GM18868 (cell line): ENCODE results near the gene NXPH2.
A peak's percentile ranks its signal among the peaks of the same experiment; 100 is the strongest.

Experiments
- ATAC-seq: cut with Tn5 transposase; IDR thresholded peaks from one replicate; pipeline ENCODE4 v1.9.1; 2021; ENCODE audit warnings: mild to moderate bottlenecking, moderate library complexity; ENCODE audit not compliant: unreplicated experiment

NXPH2 gene

DNA sequence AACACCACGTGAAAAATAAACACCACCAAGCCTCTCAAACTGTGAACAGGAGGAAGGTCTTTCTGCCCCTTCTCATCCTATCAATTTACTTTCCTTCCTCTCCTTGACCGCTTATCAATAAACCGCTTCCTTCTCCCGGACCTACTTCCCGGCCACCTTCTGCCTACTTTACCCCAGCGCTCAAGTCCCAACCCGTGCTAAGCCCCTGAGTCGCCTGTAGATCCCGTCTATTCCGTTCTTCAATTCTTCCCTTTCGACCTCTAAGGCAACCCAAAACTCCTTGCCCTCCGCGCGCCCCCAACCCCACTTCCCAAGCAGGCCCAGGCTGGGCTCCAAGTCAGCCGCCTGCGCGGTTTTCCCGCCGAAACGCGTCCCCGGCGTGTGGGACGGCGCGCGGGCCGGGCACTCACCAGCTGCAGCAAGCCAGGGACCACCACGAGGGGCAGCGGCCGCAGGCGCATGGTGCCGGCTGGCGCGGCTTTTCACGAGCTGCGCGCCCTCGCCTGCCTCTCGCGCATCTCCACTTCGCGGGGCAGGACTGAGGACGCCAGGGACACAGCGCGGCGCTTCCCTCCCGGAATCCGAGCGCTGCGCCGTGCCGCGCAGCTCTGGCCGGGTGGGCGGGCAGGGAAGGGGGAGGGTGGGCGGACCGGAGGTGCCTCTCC is at the start of gene NXPH2:
TSS of gene NXPH2 (minus strand) at position 610 of the 665 bp plus-strand sequence. CDS start at position 461, 149 bp downstream.
- ATAC-seq = no peak

DNA sequence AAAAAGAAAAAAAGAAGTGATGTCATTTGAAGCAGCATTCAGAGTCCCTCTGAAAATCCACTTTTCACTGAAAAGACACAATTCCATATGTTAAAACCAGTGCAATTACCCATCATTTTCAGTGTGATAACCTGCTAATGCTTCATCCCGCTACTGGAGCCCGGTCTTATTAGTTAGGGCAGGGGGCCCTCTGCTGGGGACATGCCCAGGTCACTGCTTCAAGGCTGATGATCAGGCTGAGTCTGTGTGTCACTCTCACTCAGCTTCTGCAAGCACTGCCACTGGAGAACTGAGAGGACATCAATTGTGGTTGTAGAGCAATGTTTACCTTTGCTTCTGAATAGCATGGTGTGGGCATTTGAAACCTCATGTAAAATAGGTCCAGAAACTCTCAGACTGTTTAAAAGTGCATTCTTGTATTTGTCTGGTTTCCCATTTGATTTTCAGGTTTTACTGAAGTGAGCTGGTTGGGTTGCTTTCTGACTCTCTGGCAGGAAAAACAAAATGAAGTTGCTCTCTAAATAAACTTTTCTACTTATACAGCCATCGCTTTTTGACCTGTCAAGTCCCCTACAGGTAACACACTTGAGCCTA is 49.2 kb upstream of the NXPH2 start:
- ATAC-seq = peak; percentile 90

- peak; percentile 51 for ATAC-seq
Observed at GRCh38 chr2:138827426-138828054, 47.4 kb upstream of the NXPH2 start.

DNA sequence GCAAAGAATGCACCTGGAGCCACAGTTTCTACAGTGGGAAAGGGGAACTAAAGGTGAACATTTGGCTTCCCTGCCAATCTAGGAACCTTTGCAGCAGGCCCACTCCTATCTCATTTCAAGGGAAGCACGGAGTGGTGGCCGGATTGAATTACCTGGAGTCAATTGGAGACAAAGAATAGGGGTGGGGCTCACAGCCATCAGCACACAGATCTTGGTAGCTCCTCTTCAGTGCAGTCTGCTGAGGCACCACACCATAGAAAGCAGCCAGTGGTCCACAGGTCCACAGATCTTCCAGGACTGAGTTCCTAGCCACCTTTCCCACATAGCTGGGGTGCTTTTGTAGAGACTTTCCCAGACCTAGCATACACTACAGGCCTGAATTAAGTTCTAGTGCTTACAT is 43.5 kb upstream of the NXPH2 start:
- no peak for ATAC-seq

- ATAC-seq = no peak
Observed at GRCh38 chr2:138819964-138820363, 39.8 kb upstream of the NXPH2 start.

- ATAC-seq = no peak
Observed at GRCh38 chr2:138818556-138818955, 38.4 kb upstream of the NXPH2 start.

DNA sequence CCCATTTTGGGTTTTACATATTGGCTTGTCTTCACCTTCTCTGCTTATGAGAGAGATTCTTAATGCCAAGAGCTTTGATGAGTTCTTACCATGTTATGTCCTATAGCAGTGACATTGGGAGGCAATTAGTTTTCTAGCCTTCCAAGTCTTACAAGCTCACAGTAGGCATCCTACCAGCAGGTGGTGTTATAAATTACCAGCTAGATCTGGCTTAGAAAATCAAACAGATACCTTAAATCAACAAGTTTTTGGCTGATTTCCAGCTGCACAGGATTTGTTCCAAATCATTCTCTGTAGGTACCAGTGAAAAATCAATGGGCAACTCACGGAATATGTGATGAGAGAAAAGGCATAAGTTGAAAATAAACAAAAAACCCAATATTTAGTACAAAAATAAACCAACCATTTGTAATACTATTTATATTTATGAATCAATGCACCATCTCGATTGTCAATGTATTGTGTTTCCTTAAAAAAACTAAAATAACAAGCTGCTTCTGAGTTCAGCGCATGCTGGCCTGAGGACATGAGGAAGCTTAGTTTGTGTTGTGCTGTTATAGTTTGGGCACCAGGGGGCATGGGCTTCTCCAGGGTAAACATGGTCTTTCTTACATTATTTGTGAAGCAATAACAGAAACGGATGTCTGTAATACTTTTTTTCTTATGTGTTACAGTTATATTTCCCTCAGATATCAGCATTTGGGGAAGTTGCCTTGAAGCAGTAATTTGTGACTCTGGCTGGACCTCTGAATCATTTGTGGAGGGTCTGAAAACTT is 34.1 kb upstream of the NXPH2 start:
- ATAC-seq = peak; percentile 81

DNA sequence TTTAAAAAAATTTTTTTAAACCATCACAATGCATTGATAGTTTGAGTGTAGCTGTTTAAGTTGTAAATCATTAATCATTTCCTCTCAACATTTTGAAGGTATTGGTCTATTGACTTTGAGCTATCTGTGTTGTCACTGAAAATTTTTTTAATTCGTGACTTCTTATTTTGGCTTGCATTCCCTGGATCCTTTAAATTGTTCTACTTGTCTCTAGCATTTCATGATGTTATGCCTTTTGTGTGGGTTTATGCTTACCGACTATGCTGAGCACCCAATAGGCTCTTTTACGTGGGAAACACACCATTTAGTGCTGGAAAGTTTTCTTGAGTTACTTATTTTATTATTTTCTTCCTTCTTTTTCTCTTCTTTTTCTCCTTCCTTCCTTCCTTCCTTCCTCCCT is 31.2 kb upstream of the NXPH2 start:
- ATAC-seq = no peak

DNA sequence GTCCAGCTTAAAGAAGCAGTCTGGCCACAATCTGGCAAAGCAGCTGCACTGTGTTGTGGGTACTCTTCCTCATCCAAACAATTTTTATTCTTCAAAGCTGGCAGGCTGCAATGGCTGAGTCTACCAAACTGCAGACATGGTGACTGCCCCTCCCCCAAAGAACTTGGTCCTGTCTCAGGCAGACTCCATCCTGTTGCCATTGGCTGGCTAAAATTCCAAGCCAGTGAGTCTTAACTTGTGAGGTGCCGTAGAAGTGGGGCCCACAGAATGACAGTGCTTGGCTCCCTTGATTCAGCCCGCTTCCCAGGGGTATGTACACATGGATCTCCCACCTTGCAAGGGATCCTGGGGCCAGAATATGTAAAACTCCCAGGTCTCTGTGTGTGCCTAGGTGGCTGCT is 14.5 kb upstream of the NXPH2 start:
- no peak for ATAC-seq

DNA sequence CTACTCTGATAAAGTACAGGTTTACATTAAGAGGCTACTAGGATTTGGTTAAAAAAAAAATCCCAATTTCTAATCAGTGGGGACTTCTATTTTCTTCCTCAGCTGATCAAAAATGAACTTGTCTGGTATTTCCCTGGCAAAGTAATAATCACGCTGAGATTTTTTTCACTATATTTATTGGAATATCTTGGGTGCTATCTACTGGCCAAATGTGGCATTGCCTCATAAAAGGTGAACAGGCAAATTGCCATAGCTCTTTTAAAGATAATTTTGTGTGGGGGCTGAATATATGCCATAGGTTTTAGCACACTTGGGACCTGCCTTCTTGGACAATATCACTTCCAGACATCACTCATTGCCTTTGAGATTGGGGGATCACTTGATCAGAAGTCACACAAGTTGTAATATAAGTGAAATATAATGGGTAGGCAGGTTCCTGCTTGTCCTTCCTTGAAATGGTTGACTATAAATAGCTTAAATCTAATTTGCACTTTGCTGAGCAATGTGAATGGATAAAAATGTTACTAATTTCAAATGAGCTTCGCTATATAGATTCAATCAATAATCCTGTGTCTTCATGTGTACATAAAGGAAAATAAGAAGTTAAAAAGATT is 7.0 kb upstream of the NXPH2 start:
- ATAC-seq = peak; percentile 65

DNA sequence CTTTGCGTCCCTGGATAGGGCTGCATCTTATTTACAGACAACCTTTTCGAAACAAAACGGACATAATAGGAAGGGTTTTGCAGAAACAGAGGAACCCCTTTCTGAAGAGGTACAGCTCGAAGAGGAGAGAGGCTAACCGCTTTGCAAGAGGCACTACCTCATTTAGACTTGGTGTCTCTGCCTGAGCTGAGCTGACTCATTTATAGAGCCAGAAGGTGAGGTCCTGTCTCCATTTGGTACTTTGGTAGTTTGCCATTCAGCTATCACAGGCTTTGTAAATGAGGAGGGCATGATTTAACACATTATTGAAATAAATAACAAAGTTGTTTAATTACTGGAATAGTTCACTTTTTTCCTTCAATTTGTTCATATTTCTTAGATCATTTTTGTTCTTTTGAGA is 2.2 kb upstream of the NXPH2 start:
- peak; percentile 85 for ATAC-seq

GRCh38 chr2:138780908-138781307 is 718 bp upstream of the NXPH2 start:
- ATAC-seq = no peak

GRCh38 chr2:138780446-138780880 is 273 bp upstream of the NXPH2 start:
- no peak for ATAC-seq

DNA sequence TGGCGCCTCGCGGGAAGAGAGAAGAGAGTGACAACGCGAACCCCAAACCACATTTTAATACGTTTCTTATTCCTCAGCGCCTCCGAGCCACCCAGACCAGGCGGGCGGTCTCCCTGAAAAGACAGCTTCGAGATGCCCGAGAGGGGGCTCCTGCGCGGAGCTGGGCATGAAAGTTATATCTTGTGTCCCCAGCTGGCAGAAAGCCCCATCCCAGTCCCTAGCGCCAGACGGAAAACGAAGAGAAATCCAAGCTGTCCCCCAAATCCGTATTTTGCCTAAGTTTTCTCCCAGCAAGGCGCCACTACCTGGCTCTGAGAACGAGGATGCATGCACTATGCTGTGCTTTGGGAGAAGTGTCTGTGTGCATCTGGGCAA is 797 bp downstream of the NXPH2 start:
- ATAC-seq = no peak

DNA sequence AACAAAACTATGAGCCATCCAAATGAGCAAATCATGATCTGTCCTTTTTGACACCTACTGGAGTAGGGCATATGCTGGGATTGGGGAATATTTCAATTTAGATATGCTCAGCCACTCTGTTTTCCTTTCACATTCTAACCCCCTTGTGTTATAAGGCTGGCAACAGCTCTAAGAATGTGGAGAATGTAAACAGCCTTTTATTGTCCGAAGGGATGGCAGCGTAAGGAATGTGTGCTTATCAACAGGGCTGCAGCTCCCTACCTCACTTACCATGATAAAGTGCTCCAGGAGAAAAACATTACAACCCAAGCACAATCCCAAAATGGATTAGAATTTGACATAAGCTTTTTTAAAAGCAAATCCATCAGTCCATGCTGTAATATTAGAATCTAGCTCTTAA is 2.2 kb downstream of the NXPH2 start:
- ATAC-seq = no peak

- no peak for ATAC-seq
Observed at GRCh38 chr2:138775736-138776135, 4.5 kb downstream of the NXPH2 start.

GRCh38 chr2:138771534-138771933 is 8.7 kb downstream of the NXPH2 start:
- ATAC-seq = no peak

GRCh38 chr2:138767101-138767500 is 13.1 kb downstream of the NXPH2 start:
- no peak for ATAC-seq

DNA sequence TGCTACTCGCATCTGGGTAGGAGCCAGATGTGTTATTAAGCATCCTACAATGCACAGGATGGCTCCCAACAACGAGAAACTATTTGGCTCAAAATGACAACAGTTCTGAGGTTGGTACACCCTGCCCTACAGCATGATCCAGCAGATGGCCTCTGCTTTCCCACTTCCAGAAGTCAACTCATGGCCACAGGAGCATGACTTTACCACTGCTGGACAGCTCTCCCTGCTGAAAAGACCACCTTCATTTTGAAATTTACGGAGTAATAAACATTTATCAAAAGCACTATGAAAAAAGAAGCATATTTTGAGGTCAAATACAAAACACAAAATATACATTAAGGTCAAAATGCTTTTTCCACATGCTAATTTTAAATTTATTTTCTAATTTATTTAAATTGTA is 13.7 kb downstream of the NXPH2 start:
- ATAC-seq = no peak

- no peak for ATAC-seq
Observed at GRCh38 chr2:138763971-138764370, 16.2 kb downstream of the NXPH2 start.

DNA sequence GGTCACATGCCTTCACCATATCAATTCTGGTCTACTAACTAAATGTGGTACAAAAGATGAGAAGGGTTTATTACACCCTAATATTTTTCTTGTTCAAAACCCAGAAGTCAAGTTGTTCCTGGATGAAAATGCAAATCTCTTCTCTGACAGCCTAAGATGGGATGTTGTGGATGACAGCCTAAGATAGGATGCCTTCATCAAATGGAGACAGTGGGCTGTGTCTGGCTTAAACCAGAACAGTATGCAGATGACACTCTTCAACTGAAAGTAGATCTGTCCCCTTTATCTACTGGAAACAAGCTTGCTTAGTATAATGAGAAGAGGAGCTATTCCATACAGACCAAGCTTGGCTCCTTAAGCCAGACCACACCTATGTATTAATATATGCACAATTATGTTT is 17.7 kb downstream of the NXPH2 start:
- ATAC-seq = no peak
